T-helper 22 cell (primary cell): ENCODE results near the gene EDN2.

Experiments
- DNase-seq: peaks from one replicate; pipeline ENCODE4 v3.0.0-alpha.2; 2020; ENCODE audit warnings: low read depth

Gene EDN2

DNA sequence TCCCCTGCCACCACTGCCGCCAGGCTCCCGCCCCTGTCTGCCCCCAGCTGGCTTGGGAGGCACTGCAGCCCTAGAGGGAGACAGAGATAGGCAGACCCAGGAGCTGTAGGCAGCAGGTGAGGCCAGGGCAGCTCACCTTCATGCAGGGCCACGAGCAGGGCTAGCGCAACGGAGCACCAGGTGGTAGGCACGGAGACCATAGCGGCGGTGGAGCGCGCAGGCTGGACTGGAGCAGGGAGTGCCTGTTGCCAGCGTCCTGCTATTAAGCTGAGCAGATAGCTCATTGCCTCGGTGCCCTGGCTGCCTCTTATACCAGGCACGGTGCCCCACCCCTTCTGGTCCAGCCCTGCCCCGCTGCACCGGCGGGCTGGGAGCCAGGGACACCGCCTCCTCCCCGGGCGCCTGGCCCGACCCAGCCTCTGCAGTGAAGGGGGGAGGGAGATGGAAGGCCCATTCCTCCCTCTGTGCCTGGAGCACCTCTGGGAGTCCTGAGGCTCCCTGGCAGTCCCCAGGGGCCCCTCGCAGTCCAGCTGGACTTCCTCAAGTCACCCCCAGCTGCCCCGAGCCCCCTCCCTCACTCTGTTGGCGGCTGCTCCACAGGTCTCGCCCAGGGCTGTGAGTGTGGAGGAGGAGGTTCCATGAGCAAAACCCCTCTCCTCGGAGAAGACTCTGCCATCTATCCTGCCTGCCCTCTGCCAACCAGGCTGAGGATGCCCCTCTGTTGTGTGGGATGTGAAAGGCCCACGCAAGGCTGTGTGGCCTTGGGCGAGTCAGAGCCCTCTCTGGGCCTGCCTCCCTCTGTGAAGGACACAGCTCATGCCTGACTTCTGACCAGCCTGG lies at the start of gene EDN2:
Gene EDN2, minus strand, starts transcription at position 282 of the 840 bp plus-strand sequence. Its CDS starts 82 bp downstream, at position 200.
- no peak for DNase-seq

DNA sequence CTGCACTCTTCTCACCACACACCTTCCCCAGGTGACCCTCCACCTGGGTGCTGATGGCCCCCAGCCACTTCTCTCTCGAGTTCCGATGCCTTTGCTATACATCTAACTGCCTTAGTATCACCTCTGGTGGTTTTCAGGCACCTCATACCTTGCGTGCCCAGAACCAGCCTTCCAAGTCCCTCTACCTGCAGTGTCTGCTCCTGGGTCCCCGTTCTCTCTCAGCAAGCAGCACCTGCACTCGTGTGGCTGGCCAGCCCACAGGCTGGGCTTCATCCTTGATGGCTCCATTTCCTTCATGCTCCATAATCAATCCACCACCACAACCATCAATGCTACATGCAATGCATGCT lies 49.2 kb upstream of the EDN2 start:
- DNase-seq: no peak

DNA sequence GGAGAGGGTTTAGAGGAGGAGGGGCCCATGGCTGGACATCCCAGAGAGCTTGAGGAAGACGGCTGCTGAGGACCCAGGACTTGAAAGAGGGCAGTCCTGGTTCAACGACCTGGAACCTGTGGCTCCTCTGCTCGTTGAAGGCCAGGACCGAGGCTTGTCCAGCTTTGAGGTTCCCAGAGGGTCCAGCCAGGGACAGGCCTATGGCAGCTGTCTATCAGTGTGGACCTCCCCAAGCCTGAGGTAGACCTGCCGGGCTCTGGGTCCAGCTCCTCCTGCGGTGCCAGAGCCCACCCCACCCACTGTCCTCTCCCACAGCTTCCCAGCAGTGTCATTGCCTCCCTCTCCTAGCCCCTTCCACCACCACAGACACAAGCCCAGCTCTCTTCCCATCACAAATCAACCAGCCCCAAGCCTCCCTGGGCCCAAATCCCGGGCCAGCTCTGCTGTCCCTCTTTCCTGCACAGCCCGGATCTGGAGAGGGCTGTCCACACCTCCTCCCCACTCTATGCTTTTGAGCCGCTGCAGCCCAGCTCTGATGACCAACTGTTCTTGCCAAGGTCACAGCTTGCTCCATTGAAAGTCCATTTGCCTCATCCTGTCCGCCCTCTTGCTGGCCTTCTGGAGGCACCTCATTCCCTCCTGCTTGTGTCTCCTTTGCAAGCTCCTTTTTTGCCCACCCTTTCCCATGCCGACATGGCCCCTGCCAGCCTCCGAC lies 48.7 kb upstream of the EDN2 start:
- DNase-seq: no peak

DNA sequence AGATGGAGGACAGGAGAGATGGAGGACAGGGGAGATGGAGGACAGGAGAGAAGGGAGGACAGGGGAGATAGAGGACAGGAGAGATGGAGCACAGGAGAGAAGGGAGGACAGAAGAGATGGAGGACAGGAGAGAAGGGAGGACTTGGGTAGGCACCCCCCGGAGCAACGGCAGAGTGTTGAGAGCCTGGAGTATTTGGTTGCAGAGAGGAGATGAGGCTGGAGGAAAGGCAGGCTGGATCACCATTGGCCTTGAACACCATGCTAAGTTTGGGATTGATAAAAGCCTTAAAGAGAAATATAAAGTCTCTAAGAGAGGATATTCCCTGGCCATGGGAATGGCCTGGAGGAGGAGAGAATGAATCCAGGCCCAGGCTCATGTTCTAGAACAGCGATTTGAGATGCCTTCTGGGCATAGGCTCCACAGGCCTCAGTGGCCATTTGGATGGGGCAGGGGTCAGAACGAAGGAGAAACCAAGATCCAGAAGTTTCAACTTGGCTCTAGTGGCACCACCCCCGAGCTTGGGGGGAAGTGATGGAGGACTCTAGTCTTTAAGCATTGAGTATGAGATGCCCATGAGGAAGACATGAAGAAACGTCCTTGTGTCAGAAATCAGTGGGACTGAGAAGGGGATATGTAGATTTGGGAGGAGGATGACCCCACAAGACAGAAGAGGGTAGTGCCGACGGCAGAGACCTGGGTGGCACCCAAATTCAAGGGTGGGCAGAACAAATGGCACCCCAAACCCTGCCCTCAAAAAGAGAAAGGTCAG lies 47.9 kb upstream of the EDN2 start:
- no peak for DNase-seq

DNA sequence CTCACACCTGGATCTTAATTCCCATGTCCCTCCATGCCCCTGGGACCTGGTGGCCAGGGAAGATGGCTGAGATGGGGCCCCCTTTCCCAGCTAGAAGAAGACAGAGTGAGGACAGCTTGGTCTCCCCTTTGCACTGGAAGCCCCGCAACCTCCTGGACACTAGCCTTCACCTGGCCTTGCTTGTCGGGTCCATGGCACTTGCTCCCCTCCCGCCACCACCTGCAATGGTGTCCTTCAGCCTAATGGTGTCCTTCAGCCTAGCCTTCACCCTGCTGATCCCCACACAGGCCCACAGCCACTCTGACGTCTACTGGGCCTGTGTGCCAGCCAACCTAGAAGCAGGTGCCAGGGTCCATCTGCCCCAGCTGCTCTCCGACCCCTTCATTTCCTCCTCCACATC lies 45.9 kb upstream of the EDN2 start:
- no peak for DNase-seq

DNA sequence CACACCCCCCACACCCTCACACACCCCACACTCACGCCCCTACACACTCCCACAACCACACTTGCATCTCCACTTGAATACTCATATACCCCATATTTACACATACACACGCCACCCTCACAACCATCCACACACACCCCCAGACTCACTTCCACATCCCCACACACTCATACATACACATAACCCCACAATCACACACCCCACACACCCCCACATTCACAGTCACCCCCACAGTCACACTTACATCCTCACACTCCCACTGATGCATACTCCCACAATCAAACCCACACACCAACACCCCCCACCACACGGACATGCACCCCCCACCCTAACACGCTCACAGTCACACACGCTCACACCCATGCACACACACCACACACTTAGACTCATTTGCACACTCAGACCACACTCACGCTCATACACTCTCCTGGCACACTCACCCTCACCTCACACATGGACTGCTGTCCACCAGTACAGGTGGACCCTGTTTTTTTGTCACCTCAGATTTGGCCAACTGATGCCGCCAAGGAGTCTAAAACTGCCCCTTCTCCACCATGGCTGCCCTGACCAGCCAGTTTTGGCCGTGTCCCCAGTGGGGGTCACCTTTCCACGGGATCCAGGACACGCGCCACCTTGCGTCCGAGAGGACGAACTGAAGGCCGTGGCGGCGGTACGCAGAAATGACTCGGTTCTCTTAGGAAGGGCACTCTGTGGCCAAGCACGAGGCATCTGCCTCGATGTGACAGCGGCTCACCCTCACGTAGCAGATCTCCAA lies 45.3 kb upstream of the EDN2 start:
- no peak for DNase-seq

DNA sequence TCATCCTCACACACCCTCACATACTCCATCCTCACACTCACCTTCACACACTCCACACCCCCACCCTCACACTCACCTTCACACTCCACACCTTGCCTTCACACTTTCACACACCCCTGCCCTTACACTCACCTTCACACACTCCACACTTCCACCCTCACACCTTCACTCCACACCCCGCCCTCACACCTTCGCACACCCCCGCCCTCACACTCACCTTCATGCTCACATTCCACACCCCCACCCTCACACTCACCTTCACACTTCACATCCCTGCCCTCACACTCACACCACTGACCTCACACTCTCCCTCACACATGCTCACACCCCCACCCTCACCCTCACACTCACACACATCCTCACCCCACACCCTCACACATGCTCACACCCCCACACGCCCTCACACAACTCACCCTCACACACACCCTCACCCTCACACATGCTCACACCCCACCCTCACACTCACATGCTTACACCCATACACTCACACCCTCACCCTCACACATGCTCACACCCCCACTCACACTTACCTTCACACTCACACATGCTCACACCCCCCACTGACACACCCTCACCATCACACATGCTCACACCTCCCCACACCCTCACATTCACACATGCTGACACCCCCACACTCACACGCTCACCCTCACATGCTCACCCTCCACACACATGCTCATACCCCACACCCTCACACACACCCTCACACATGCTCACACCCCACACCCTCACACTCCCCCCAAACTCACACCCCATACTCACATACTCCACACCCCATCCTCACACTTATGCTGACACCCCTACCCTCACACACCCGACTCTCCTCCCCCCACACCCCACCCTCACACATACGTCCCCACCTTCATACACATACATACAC lies 44.5 kb upstream of the EDN2 start:
- DNase-seq: no peak

DNA sequence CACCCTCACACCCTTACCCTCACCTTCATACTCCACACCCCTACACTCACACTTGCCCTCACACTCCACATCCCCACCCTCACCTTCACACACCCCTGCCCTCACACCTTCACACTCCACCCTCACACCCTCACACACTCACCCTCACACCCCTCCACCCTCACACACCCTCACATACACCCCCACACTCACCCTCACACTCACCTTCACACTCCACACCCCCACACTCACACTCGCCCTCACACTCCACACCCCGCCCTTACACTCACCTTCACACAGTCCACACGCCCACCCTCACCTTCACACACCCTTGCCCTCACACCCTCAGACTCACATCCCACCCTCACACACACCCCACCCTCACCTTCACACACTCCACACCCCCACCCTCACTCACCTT lies 43.6 kb upstream of the EDN2 start:
- no peak for DNase-seq

DNA sequence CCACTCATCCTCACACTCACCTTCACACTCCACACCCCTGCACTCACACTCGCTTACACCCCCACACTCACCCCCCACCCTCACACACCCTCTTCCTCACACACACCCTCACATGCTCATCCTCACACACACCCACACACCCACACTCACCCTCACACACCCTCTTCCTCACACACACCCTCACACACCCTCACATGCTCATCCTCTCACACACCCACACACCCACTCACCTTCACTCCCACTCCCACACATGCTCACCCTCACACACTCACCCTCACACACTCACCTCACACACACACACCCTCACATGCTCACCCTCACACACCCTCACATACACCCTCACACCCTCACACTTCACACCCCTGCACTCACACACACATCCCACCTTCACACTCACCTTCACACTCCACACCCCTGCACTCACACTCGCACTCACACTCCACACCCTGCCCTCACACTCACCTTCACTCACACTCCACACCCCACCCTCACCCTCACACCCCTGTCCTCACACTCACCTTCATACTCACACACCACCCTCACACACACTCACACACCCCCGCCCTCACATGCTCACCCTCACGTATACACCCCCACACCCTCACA lies 42.6 kb upstream of the EDN2 start:
- no peak for DNase-seq

DNA sequence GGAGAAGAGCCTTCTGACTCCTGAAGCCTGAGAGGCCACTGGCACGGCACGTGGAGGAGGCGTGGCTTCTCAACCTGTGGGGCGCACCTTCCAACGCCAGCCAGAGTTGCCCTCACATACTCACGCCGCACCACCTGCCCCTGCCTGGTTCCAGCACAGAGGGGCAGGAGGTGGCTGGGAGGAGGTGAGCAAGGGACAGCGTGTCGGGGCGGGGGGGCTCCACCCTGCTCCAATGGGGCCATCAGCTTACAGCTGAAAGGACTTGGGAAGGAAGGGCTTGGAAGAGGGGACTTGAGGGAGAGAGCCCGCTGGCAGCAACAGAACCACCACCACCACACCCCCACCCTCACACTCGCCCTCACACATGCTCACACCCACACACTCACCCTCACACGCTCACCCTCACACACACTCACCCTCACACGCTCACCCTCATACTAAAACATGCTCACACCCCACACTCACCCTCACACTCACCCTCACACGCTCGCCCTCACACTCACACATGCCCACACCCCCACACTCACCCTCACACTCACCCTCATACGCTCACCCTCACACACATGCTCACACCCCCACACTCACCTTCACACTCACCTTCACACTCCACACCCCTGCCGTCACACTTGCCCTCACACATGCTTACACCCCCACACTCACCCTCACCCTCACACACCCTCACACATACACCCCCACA lies 41.6 kb upstream of the EDN2 start:
- no peak for DNase-seq

DNA sequence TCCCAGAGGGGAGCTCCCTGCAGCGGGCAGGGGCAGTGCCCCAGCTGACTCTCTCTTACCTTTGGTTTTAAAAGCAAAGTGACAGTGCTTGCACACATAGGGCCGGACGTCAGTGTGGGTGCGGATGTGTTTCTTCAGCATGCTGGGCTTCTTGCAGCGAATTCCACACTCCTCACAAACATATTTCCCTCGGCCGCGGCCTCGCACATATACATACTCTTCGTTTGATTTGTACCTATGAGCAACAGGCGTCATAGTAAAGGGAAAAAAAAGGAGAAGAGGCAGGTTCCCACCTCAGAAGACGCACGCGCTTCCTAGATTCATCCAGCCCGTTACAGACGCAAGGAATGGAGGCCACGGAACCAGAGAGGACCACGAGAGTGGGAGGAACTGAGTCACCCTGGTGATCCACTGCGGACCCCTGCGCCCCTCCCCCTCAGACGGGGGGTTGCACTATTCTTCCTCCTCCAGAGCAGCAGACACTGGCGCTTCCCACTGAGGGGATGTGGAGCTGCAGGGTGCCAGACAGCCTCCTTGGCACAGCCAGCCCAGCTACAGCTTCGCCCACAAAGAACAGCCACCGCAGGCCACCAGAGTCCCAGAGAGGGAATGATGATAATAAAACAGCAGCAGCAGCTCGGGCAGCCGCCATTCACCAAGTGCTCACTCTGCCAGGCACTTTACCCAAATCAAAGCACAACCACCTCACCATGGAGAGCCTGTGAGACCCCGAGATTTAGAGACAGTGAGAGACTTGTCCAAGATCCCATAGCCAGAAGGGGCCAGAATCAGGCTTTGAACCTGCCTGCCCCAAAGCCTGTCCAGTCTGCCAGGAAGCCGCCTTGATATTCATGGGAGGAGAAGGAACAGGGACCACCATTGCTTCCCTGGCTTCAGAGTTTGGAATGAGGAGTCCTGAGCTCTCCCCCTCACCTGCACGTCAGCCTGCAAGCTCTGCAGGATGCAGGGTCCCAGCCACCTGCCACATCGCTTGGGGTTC lies 40.5 kb upstream of the EDN2 start:
- DNase-seq: no peak

DNA sequence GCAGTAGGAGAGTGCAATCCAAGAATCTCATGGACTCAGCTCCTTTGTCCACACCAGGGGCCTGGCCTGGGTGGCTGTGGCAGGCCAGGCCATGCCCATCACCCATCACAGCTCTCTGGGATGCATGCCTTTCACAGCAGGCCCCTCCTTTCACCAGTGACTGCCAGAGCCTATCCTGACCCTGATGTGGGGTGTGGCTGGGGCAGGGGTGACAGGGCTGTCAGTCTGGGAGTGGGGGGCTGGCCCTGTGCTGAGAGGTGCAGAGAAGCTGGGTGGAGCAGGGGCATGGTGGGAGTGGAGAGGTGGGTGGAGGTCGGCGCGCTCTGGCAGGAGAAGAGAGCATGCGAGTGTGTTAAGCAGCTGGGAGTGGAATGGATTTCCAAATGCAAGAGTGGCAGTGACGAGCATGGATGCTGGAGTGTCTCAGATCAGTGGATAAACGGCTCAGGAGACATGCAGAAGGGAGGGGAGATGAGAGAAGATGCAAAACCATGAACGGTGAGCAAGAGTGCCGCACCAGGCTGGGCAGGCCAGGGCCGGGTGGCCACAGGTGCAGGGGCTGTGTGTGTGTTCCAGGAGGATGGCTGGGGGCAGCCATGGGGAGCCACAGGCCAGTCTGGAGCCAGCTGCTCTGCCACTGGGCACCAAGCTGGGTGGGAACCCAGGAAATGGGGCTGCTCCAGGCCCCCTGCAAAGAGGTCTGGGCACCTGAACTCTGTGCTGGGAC lies 39.6 kb upstream of the EDN2 start:
- DNase-seq: no peak

DNA sequence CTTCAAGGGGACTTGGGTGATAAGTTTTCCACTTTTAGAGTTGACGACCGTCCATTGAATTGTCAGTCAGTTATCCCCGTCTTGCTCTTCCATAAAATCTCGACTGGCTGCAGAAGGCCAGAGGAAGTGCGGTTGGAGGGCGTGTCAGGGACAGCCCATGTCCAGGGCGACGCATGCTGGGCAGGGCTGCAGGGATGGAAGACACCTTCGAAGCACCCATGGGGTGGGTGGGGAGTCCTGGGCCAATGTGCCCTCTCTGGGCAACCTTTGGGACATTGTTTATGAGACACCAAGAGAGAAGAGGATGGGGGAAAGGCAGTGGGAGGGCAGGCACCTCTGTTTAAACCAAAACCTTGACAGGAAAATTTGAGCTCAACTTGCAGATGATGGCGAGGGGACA lies 38.6 kb upstream of the EDN2 start:
- DNase-seq: no peak

DNA sequence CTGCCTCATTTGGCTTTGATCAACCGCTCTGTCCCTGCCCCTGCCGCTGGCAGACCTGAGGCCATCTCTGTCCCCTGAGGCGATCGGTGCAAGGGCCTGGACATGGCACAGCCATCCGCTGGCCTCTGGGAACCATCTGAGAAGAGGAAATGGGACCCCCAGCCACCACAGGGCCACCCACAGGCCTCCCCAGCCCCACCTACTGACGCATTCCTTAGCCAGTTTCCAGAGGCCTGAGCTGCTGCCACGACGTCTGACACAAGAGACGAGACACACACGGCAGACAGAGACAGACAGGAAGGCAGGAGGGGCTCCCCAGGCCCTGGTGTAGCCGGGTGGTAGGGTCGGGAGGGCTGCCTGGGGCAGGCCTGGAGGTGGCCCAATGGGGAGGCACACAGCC lies 37.3 kb upstream of the EDN2 start:
- no peak for DNase-seq

DNA sequence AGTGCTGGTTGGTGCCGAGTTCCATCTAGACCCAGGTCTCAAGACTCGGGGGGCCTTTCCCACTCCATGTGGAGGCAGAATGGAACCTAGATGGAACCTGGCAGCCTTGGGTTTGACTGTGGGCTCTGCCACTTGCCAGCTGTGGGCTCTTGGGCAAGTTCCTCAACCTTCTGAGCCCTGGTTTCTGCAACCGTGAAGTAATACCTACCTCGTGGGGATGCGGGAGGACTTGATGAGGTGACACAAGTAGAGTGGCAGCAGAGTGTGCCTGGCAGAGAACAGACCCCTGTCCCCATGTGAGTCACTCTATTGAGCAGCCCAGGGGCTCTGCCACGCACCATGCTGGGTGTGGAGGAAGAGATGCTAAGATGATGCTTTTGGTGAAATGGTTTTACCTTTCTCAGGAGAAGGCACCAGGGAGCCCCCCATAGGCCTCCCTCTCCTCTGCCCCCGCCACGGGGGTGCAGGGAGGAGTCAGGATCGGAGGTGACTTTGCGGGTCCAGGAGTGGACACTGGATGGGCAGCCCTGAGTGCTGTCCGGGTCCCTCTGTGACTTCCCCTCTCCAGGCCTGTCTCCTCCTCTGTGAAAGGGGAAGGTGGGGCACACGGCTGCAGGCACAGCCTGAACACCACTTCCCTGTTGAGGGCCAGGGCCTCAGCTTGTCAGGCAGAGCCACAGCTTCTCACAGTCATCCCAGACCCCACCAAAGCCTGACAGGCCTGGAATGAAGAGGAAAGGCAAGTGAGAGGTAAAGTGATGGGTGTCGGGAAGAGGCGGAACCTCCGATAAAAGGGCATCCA lies 36.7 kb upstream of the EDN2 start:
- no peak for DNase-seq

DNA sequence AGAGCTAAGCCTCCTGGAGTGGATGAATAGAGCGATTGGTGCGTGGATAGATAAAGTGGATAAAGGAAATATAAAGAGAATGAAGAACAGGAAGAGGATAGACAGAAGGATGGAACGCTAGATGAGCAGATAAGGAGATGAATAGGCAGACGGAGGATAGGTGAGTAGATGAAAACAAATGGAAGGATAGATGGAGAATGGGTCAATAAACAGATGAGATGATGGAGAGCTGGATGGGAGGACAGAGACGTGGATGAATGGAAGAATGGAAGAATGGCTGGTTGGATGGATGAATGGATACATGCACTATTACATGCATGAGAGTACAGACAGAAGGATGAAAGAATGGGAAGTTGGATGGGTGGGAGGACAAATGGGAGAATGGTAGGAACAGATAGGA lies 35.2 kb upstream of the EDN2 start:
- no peak for DNase-seq

DNA sequence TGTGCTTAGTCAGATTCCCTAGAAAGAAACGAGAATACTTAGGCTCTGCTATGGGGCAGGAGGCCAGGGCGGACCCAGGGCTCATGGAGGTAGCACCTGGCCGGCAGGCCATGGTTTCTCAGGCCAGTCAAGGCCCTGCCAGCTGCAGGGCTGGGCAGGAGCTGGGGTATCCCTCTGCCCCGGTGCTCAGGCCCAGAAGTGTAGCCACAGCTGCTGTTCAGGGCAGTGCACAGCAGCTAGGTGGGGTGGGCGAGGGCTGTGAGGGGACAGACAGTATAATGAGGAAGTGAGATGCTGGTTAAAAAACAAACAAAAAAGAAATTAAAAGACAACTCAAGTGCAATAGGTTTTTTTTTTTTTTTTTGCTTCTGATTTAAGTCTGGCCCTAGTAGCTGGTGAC lies 34.0 kb upstream of the EDN2 start:
- DNase-seq: no peak
